Neutrophil (primary cell): Measurements from ENCODE around the gene TMEM45A.

Experiments
- H3K27ac ChIP-seq: fragments of 200-600 bp; sonication (generic); 2 replicates; pipeline ENCODE4 v1.5.1; 2016; ENCODE audit warnings: mild to moderate bottlenecking, moderate library complexity
- H3K27me3 ChIP-seq: fragments of 200-600 bp; sonication (generic); 2 replicates; pipeline ENCODE4 v1.6.0; 2016; ENCODE audit warnings: mild to moderate bottlenecking
- H3K36me3 ChIP-seq: fragments of 200-600 bp; sonication (generic); 2 replicates; pipeline ENCODE4 v1.5.1; 2017
- H3K4me1 ChIP-seq, 2 experiments: fragments of 200-600 bp in 1 of 2; sonication (generic) in 1 of 2; 1 replicate in 1 of 2; 2 replicates in 1 of 2; pipeline versions ENCODE4 v1.5.1 to v1.6.1; 2013 to 2016; ENCODE audit warnings: low read depth in 1 of 2, low read length in 1 of 2, mild to moderate bottlenecking in 1 of 2, moderate library complexity in 1 of 2; ENCODE audit not compliant: control insufficient read depth in 1 of 2, insufficient read depth in 1 of 2
- H3K4me3 ChIP-seq, 2 experiments: fragments of 200-600 bp in 1 of 2; sonication (generic) in 1 of 2; 1 replicate in 1 of 2; 2 replicates in 1 of 2; pipeline ENCODE4 v1.5.1; 2013 to 2016; ENCODE audit warnings: low read depth in 1 of 2, low read length in 1 of 2, mild to moderate bottlenecking in 1 of 2, moderate library complexity in 1 of 2
- H3K9me3 ChIP-seq: fragments of 200-600 bp; sonication (generic); 2 replicates; pipeline ENCODE4 v1.5.1; 2016
- TF ChIP-seq, protein P1 (sequence below): fragments of 200-600 bp; sonication (generic); IDR thresholded peaks from 2 replicates; pipeline ENCODE4 v1.5.1; 2016; ENCODE audit warnings: antibody characterized with exemption

Gene TMEM45A

DNA sequence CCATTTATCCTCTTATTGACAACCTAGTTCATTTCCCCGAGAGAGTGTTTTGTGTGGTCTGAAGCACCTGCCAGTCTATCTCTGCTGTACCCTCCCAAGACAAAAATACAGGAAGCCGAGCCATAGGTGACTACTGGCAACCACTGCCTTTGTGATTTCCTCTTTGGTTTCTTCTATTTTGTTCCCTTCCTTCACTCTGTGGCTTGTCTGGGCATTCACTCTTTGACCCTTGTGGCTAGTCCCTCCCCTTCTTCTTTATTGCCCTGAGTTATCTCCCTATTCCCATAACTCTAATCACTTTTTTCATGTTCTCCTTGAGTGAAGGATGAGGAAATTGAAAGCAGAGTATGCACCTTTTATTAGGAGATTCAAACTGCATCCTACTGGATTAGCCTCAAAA, 116.9 kb downstream of the TMEM45A start, which contains the start of gene ADGRG7:
Gene ADGRG7 (plus strand): TSS at position 297 of the 400 bp plus-strand sequence. CDS start 256 bp downstream, outside the sequence.
- TF ChIP-seq, protein P1, sequence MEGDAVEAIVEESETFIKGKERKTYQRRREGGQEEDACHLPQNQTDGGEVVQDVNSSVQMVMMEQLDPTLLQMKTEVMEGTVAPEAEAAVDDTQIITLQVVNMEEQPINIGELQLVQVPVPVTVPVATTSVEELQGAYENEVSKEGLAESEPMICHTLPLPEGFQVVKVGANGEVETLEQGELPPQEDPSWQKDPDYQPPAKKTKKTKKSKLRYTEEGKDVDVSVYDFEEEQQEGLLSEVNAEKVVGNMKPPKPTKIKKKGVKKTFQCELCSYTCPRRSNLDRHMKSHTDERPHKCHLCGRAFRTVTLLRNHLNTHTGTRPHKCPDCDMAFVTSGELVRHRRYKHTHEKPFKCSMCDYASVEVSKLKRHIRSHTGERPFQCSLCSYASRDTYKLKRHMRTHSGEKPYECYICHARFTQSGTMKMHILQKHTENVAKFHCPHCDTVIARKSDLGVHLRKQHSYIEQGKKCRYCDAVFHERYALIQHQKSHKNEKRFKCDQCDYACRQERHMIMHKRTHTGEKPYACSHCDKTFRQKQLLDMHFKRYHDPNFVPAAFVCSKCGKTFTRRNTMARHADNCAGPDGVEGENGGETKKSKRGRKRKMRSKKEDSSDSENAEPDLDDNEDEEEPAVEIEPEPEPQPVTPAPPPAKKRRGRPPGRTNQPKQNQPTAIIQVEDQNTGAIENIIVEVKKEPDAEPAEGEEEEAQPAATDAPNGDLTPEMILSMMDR = no peak
- Histone ChIP-seq H3K36me3 (no peaks in the 10 kb centered on the region), H3K27me3 (no peaks in the 10 kb centered on the region), H3K27ac (no peak within 1 kb of the TSS), H3K4me3 (no peak within 1 kb of the TSS), H3K9me3 (no peaks in the 10 kb centered on the region), H3K4me1 (no peaks in the 10 kb centered on the region)

DNA sequence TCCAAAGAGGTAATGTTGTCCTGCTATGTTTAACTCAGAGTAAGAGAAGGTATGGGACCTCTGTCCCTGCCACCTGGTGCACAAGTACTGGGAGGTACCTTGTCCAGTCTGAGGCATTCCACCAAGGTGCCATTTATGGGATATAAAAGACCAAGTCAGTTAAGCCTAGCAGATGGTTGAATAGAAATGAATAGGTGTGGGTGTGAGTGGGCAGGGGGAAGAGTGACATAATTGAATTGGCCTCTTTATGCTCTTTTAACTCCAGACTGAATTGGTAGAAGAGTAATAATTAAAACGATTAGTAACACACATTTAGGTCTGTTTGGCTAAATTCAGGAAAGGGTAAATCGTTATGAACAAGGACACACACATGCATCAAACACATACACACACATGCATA, 117.5 kb downstream of the TMEM45A start:
- TF ChIP-seq, protein P1 = no peak
- H3K9me3 ChIP-seq = no peaks in the 10 kb centered on the region
- H3K27me3 ChIP-seq = no peaks in the 10 kb centered on the region
- no peak overlapping the region for H3K27ac ChIP-seq
- H3K4me1 ChIP-seq = no peaks in the 10 kb centered on the region
- no peak overlapping the region for H3K4me3 ChIP-seq
- H3K36me3 ChIP-seq = no peaks in the 10 kb centered on the region

DNA sequence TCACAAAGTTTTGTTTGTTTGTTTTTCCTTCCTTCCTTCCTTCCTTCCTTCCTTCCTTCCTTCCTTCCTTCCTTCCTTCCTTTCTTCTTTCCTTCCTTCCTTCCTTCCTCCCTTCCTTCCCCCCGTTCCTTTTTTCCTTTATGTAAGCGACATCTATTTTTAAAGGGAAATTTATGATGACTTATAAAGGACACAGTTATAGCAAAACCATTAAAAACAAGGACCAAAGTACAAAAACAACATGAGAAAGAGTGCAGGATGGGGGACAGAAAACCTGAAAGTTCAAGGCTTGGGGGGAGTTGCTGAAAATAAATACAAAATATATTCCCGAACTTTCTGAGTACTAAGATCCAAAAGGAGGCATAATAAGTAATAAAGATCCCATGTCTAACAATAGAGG, 118.8 kb downstream of the TMEM45A start:
- TF ChIP-seq, protein P1 = no peak

DNA sequence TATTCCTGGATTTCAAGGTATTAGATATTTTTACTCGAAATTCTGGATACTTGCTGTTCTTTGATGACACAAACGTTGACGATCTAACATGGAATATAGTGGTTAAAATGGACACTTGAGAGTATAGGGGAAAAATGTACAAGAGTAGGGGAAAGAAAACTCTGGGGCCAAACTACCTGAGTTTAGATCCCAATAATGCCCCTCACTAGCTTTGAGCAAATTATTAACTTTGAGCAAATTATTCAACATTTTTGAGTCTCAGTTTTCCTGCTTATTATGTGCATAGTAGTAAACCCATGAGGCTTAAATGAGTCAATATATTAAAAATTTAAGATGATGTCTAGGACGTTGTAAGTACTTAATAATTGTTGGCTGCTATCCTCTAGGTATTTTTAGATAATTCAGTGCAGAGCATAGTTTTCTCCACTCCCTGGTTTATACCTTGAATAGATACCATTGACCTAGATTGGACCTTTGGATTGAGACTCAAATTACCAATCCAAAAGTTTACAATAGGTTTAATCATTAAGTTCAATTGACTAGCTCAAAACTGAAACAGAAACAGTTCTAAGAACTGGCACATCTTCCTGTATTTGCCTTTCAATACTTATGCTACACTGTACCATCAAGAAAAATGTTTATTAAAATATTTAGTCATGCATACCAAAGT, 121.4 kb downstream of the TMEM45A start:
- no peaks in the 10 kb centered on the region for H3K36me3 ChIP-seq
- no peaks in the 10 kb centered on the region for H3K27me3 ChIP-seq
- H3K27ac ChIP-seq = no peak overlapping the region
- no peaks in the 10 kb centered on the region for H3K9me3 ChIP-seq
- no peak overlapping the region for H3K4me3 ChIP-seq
- H3K4me1 ChIP-seq = no peaks in the 10 kb centered on the region
- TF ChIP-seq, protein P1 = no peak

More for the DNA sequence above, 118.8 kb downstream of the TMEM45A start:
- H3K9me3 ChIP-seq = no peaks in the 10 kb centered on the region
- H3K27me3 ChIP-seq = no peaks in the 10 kb centered on the region
- no peak overlapping the region for H3K4me3 ChIP-seq
- no peaks in the 10 kb centered on the region for H3K4me1 ChIP-seq
- H3K27ac ChIP-seq = no peak overlapping the region
- H3K36me3 ChIP-seq = no peaks in the 10 kb centered on the region

DNA sequence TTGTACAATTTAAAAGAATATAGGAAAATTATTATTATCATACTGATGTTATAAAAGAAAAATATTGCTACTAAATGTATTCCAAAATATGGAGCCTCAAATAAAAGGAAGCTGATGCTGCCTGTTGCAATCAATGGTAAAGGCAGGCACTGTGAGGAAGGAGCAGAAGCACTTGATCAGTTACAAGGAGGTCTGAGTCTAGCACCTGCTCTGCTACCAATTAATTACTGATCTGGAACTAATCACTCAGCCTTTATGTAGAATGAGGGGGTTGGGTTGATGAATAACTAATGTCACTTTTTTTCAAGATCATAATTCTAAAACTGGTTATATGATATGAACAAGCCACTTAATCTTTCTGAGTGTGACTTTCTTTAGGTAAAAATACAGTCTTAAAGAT, 122.5 kb downstream of the TMEM45A start:
- H3K27ac ChIP-seq = no peak overlapping the region
- TF ChIP-seq, protein P1 = no peak
- H3K36me3 ChIP-seq = no peaks in the 10 kb centered on the region
- H3K27me3 ChIP-seq = no peaks in the 10 kb centered on the region
- no peak overlapping the region for H3K4me3 ChIP-seq
- no peaks in the 10 kb centered on the region for H3K9me3 ChIP-seq
- no peaks in the 10 kb centered on the region for H3K4me1 ChIP-seq
